WTC11 (cell line): ENCODE results near the gene LIMA1. TPM values are rescaled to one million over a fixed set of nuclear protein-coding genes. Genes with fewer than 3 reads are reported as not detected.

ENCODE experiments used
- ATAC-seq: fragments of 200-7000 bp; cut with Tn5 transposase; 2 replicates; pipeline ENCODE4 v1.10.0; 2021; ENCODE audit warnings: mild to moderate bottlenecking, moderate library complexity
- Bru-seq: library from RNA; stranded (reverse); fragments of 400-500 nt; gene quantifications from one replicate; lab custom pipeline; 2021; lab: Mats Ljungman, UMichigan
- CTCF ChIA-PET: fragments of 300-600 bp; sonication (Branson Sonifier 250); formaldehyde crosslinking; loops from one replicate; lab custom pipeline; 2021; ENCODE audit warnings: antibody characterized with exemption; lab: Charles Lee
- POLR2A ChIA-PET: fragments of 350-600 bp; sonication (Branson Sonifier 250); formaldehyde crosslinking; loops from one replicate; lab custom pipeline; 2021; ENCODE audit warnings: antibody characterized with exemption; lab: Charles Lee
- DNase-seq: peaks from one replicate; pipeline ENCODE4 v3.0.0; 2021; ENCODE audit warnings: low spot score
- H3K27ac Mint-ChIP-seq: 2 replicates; pipeline ENCODE4 v1.8.0; 2021; ENCODE audit warnings: mixed read lengths
- H3K27me3 Mint-ChIP-seq: 2 replicates; pipeline ENCODE4 v1.8.0; 2021; ENCODE audit warnings: low read depth, mild to moderate bottlenecking, moderate library complexity, mixed read lengths
- H3K36me3 Mint-ChIP-seq: 2 replicates; pipeline ENCODE4 v1.8.0; 2021; ENCODE audit warnings: mixed read lengths
- H3K4me1 Mint-ChIP-seq: 2 replicates; pipeline ENCODE4 v1.8.0; 2022; ENCODE audit warnings: mixed read lengths
- H3K4me3 Mint-ChIP-seq: 2 replicates; pipeline ENCODE4 v1.8.0; 2021; ENCODE audit warnings: mild to moderate bottlenecking, moderate library complexity, mixed read lengths
- H3K9me3 Mint-ChIP-seq: 2 replicates; pipeline ENCODE4 v1.8.0; 2021; ENCODE audit warnings: mixed read lengths
- ATF1 ChIP-seq: sonication (generic); formaldehyde crosslinking; IDR thresholded peaks from 2 replicates; pipeline ENCODE4 v1.8.1; 2023; ENCODE audit warnings: mild to moderate bottlenecking, moderate library complexity, missing genetic modification reagents
- ATF2 ChIP-seq: sonication (generic); formaldehyde crosslinking; IDR thresholded peaks from 2 replicates; pipeline ENCODE4 v1.8.1; 2022; ENCODE audit warnings: low read depth, missing genetic modification reagents, borderline replicate concordance
- ATF3 ChIP-seq: sonication (generic); formaldehyde crosslinking; conservative IDR thresholded peaks from 2 replicates; pipeline ENCODE4 v1.8.1; 2022; ENCODE audit warnings: mild to moderate bottlenecking, missing genetic modification reagents
- CBFB ChIP-seq: sonication (generic); formaldehyde crosslinking; IDR thresholded peaks from 2 replicates; pipeline ENCODE4 v1.8.1; 2022; ENCODE audit warnings: mild to moderate bottlenecking, low read depth, missing genetic modification reagents
- CTCF ChIP-seq: fragments of 200-600 bp; IDR thresholded peaks from 2 replicates; pipeline ENCODE4 v1.8.0; 2022; ENCODE audit warnings: antibody characterized with exemption
- EMX1 ChIP-seq: fragments of 250-450 bp; sonication (Bioruptor Pico); IDR thresholded peaks from 2 replicates; pipeline ENCODE4 v1.8.0; 2021; ENCODE audit warnings: mild to moderate bottlenecking
- ERG ChIP-seq: fragments of 250-450 bp; sonication (Bioruptor Pico); IDR thresholded peaks from 2 replicates; pipeline ENCODE4 v1.8.0; 2021; ENCODE audit warnings: mild to moderate bottlenecking
- FOXP4 ChIP-seq: sonication (generic); formaldehyde crosslinking; IDR thresholded peaks from 2 replicates; pipeline ENCODE4 v1.8.0; 2022; ENCODE audit warnings: mild to moderate bottlenecking, missing genetic modification reagents
- IRF2 ChIP-seq: sonication (generic); formaldehyde crosslinking; IDR thresholded peaks from 2 replicates; pipeline ENCODE4 v1.8.0; 2022; ENCODE audit warnings: low read depth, missing genetic modification reagents, borderline replicate concordance
- JAZF1 ChIP-seq: fragments of 250-450 bp; sonication (Bioruptor Pico); IDR thresholded peaks from 2 replicates; pipeline ENCODE4 v1.9.0; 2021; ENCODE audit warnings: moderate library complexity, mild to moderate bottlenecking, inconsistent platforms
- KAT7 ChIP-seq: sonication (generic); formaldehyde crosslinking; IDR thresholded peaks from 2 replicates; pipeline ENCODE4 v1.8.1; 2023; ENCODE audit warnings: missing genetic modification reagents, mild to moderate bottlenecking, borderline replicate concordance
- NFATC4 ChIP-seq: fragments of 250-450 bp; sonication (Bioruptor Pico); IDR thresholded peaks from 2 replicates; pipeline ENCODE4 v1.9.0; 2021; ENCODE audit warnings: mild to moderate bottlenecking
- NR3C1 ChIP-seq: sonication (generic); formaldehyde crosslinking; conservative IDR thresholded peaks from 2 replicates; pipeline ENCODE4 v1.8.1; 2023; ENCODE audit warnings: low read depth, mild to moderate bottlenecking, missing genetic modification reagents
- STAT6 ChIP-seq: sonication (generic); formaldehyde crosslinking; conservative IDR thresholded peaks from 2 replicates; pipeline ENCODE4 v1.8.1; 2023; ENCODE audit warnings: mild to moderate bottlenecking, low read depth, missing genetic modification reagents, moderate library complexity
- TCF7 ChIP-seq: sonication (generic); formaldehyde crosslinking; IDR thresholded peaks from 2 replicates; pipeline ENCODE4 v1.8.0; 2022; ENCODE audit warnings: mild to moderate bottlenecking, low read depth, missing genetic modification reagents, moderate library complexity
- TP53 ChIP-seq: sonication (generic); formaldehyde crosslinking; IDR thresholded peaks from 2 replicates; pipeline ENCODE4 v1.8.1; 2023; ENCODE audit warnings: mild to moderate bottlenecking, missing genetic modification reagents
- USF2 ChIP-seq: sonication (generic); formaldehyde crosslinking; IDR thresholded peaks from 2 replicates; pipeline ENCODE4 v1.8.1; 2023; ENCODE audit warnings: mild to moderate bottlenecking, missing genetic modification reagents, moderate library complexity
- ZBTB21 ChIP-seq: sonication (generic); formaldehyde crosslinking; IDR thresholded peaks from 2 replicates; pipeline ENCODE4 v1.8.1; 2023; ENCODE audit warnings: mild to moderate bottlenecking, missing genetic modification reagents, borderline replicate concordance
- ZBTB43 ChIP-seq: sonication (generic); formaldehyde crosslinking; IDR thresholded peaks from 2 replicates; pipeline ENCODE4 v1.8.1; 2023; ENCODE audit warnings: mild to moderate bottlenecking, missing genetic modification reagents
- ZMAT4 ChIP-seq: fragments of 250-450 bp; sonication (Bioruptor Pico); IDR thresholded peaks from 2 replicates; pipeline ENCODE4 v1.9.0; 2021; ENCODE audit warnings: mild to moderate bottlenecking
- ZNF121 ChIP-seq: sonication (generic); formaldehyde crosslinking; IDR thresholded peaks from 2 replicates; pipeline ENCODE4 v1.8.0; 2023; ENCODE audit warnings: missing genetic modification reagents
- ZNF138 ChIP-seq: sonication (generic); formaldehyde crosslinking; conservative IDR thresholded peaks from 2 replicates; pipeline ENCODE4 v1.8.1; 2022; ENCODE audit warnings: mild to moderate bottlenecking, moderate library complexity, missing genetic modification reagents
- long read RNA-seq, 3 experiments: library from RNA in 1 of 3; library from capped mRNA in 1 of 3; library from polyadenylated mRNA in 1 of 3; unstranded in 2 of 3; stranded (forward) in 1 of 3; transcript quantifications; one replicate each; pipeline ENCODE4 v2.0.0, GENCODE V29; 2021
- total RNA-seq: library from RNA; stranded (reverse); gene quantifications from 3 replicates; pipeline ENCODE4 v1.2.3, GENCODE V29; 2021

LIMA1 gene
- 30.8 to 41.2 TPM (median 31.2 TPM) in 3 replicates for total RNA-seq
- Bru-seq, nascent RNA: percentile 57 among the genes with signal in this experiment
- long read RNA-seq, experiment 1, transcript LIMA1-214 (8 exons, 3,612 nt): minor isoform, 21 of 177 reads
- long read RNA-seq, experiment 1, transcript LIMA1-215 (8 exons, 3,254 nt): major isoform, 101 of 177 reads
- long read RNA-seq, experiment 1, transcript LIMA1-201 (11 exons, 3,706 nt): minor isoform, 23 of 177 reads
- long read RNA-seq, experiment 1, partial matches to known transcripts: 2 of 177 reads
- long read RNA-seq, experiment 1, other reads (novel, unspliced or antisense): 25 of 177 reads
- long read RNA-seq, experiment 2, transcript LIMA1-215 (8 exons, 3,254 nt): major isoform, 17 of 53 reads
- long read RNA-seq, experiment 2, partial matches to known transcripts: 4 of 53 reads
- long read RNA-seq, experiment 2, other reads (novel, unspliced or antisense): 23 of 53 reads
- long read RNA-seq, experiment 3, transcript LIMA1-215 (8 exons, 3,254 nt): major isoform, 10 of 26 reads
- long read RNA-seq, experiment 3, partial matches to known transcripts: 2 of 26 reads
- long read RNA-seq, experiment 3, other reads (novel, unspliced or antisense): 9 of 26 reads

- ChIA-PET CTCF (interaction anchor here (0.5 to 2.2 kb wide), 21 partner anchors 12 to 317 kb away, joined by 3 to 22 read pairs (median 4); partner anchors contain the start of genes CERS5, COX14 and SMARCD1), POLR2A (interaction anchor here (0.6 to 1.8 kb wide), 9 partner anchors 23 to 198 kb away, joined by 3 to 11 read pairs (median 4); partner anchors contain the start of genes CERS5, COX14 and SMARCD1)
- no peaks in the 10 kb centered on the region for H3K36me3 Mint-ChIP-seq
- H3K9me3 Mint-ChIP-seq: no peaks in the 10 kb centered on the region
- ATAC-seq (peak; percentile 99), DNase-seq (peak; percentile 96)
- H3K4me3 Mint-ChIP-seq: peak within 1 kb of the TSS; percentile 70
- H3K27ac Mint-ChIP-seq: peak within 1 kb of the TSS; percentile 92
- peaks cover 11% of the 10 kb centered on the region for H3K4me1 Mint-ChIP-seq
- H3K27me3 Mint-ChIP-seq: peaks cover 8% of the 10 kb centered on the region
- TF ChIP-seq USF2: no peak; the same call in 1 of the 2 replicates
- TF ChIP-seq ZMAT4 (CRISPR knock-in tag): no peak
- no peak for TF ChIP-seq NFATC4 (CRISPR knock-in tag)
- TF ChIP-seq ATF3 (CRISPR knock-in tag): no peak
- TF ChIP-seq ATF1: no peak
- TF ChIP-seq FOXP4: no peak
- peak; percentile 100 for TF ChIP-seq ZNF121 (CRISPR knock-in tag)
- TF ChIP-seq IRF2 (CRISPR knock-in tag): no peak
- no peak for TF ChIP-seq TCF7 (CRISPR knock-in tag)
- peak; percentile 37; the same call in 1 of the 2 replicates for TF ChIP-seq ZBTB43 (CRISPR knock-in tag)
- peak; percentile 88; the same call in 1 of the 2 replicates for TF ChIP-seq ZBTB21 (CRISPR knock-in tag)
- 0 out of 2 replicates have a peak, but pooled peaks have one; percentile 46 for TF ChIP-seq TP53
- no peak for TF ChIP-seq JAZF1
- no peak for TF ChIP-seq ERG (CRISPR knock-in tag)
- TF ChIP-seq CTCF: no peak
- no peak for TF ChIP-seq NR3C1 (CRISPR knock-in tag)
- no peak for TF ChIP-seq ZNF138 (CRISPR knock-in tag)
- TF ChIP-seq KAT7 (CRISPR knock-in tag): no peak
- TF ChIP-seq EMX1 (CRISPR knock-in tag): no peak
- TF ChIP-seq ATF2 (CRISPR knock-in tag): no peak
- TF ChIP-seq STAT6 (CRISPR knock-in tag): no peak
- TF ChIP-seq CBFB (CRISPR knock-in tag): no peak
Observed at GRCh38 chr12:50283229-50283923, at the start of gene LIMA1. Gene LIMA1 (minus strand): TSS chr12:50283520. CDS start chr12:50248751, 34,769 bp downstream.
